PC-9 (cell line): Measurements from ENCODE around the gene DOCK7. TPM values are rescaled to one million over a fixed set of nuclear protein-coding genes. Genes with fewer than 3 reads are reported as not detected.

Source experiments
- BruUV-seq: library from RNA; stranded (reverse); fragments of 400-500 nt; replicated peaks from 2 replicates; lab custom pipeline; 2021; lab: Mats Ljungman, UMichigan
- CTCF ChIA-PET: fragments of 300-600 bp; sonication (Branson Sonifier 250); formaldehyde crosslinking; loops from one replicate; lab custom pipeline; 2022; ENCODE audit warnings: antibody characterized with exemption; lab: Charles Lee
- POLR2A ChIA-PET: fragments of 300-600 bp; sonication (Branson Sonifier 250); formaldehyde crosslinking; loops from one replicate; lab custom pipeline; 2022; ENCODE audit warnings: antibody characterized with exemption; ENCODE audit not compliant: unreplicated experiment; lab: Charles Lee
- DNase-seq, 2 experiments: peaks; one replicate each; pipeline versions ENCODE4 v3.0.0 to v3.0.0-alpha.2; 2015 to 2022; ENCODE audit warnings: mixed read lengths in 1 of 2
- H2AFZ ChIP-seq: fragments of 200-600 bp; sonication (generic); 2 replicates; pipeline ENCODE4 v1.8.1; 2017; ENCODE audit warnings: antibody characterized with exemption
- H3F3A ChIP-seq: fragments of 200-600 bp; sonication (generic); 2 replicates; pipeline ENCODE4 v1.8.1; 2017; ENCODE audit warnings: antibody characterized with exemption, mild to moderate bottlenecking, low read depth; ENCODE audit not compliant: insufficient read depth
- H3K27ac ChIP-seq: fragments of 200-600 bp; sonication (generic); 2 replicates; pipeline ENCODE4 v1.6.1; 2016; ENCODE audit warnings: mixed run types
- H3K27me3 ChIP-seq: fragments of 200-600 bp; sonication (generic); 2 replicates; pipeline ENCODE4 v1.6.1; 2016; ENCODE audit warnings: low read depth, mixed run types; ENCODE audit not compliant: insufficient read depth
- H3K36me3 ChIP-seq: fragments of 200-600 bp; sonication (generic); 2 replicates; pipeline ENCODE4 v1.6.1; 2016; ENCODE audit warnings: low read depth, mixed run types
- H3K4me1 ChIP-seq: fragments of 200-600 bp; sonication (generic); replicated peaks from 2 replicates; pipeline ENCODE4 v1.6.1; 2016; ENCODE audit warnings: mixed run types; ENCODE audit not compliant: insufficient read depth
- H3K4me2 ChIP-seq: fragments of 200-600 bp; sonication (generic); 2 replicates; pipeline ENCODE4 v1.6.1; 2017; ENCODE audit warnings: mixed run types
- H3K4me3 ChIP-seq: fragments of 200-600 bp; sonication (generic); 2 replicates; pipeline ENCODE4 v1.6.1; 2016; ENCODE audit warnings: mixed run types
- H3K79me2 ChIP-seq: fragments of 200-600 bp; sonication (generic); 2 replicates; pipeline ENCODE4 v1.6.1; 2017; ENCODE audit warnings: low read depth, mixed run types
- H3K9me2 ChIP-seq: fragments of 200-600 bp; sonication (generic); 2 replicates; pipeline ENCODE4 v1.8.1; 2017; ENCODE audit warnings: mild to moderate bottlenecking; ENCODE audit not compliant: insufficient read depth
- H3K9me3 ChIP-seq: fragments of 200-600 bp; sonication (generic); 2 replicates; pipeline ENCODE4 v1.8.1; 2016; ENCODE audit warnings: low read depth; ENCODE audit not compliant: insufficient read depth
- H4K20me1 ChIP-seq: fragments of 200-600 bp; sonication (generic); 2 replicates; pipeline ENCODE4 v1.8.1; 2017; ENCODE audit not compliant: insufficient read depth
- EZH2 ChIP-seq: fragments of 200-600 bp; sonication (generic); IDR thresholded peaks from 2 replicates; pipeline ENCODE4 v1.8.0; 2017; ENCODE audit warnings: antibody characterized with exemption, low read depth
- intact Hi-C: fragments of 100-400 bp; cut with micrococcal nuclease; formaldehyde crosslinking; loops from one replicate; pipeline ENCODE4 v1.10.0; 2022; ENCODE audit not compliant: unreplicated experiment
- total RNA-seq: library from RNA; stranded (reverse); gene quantifications from 2 replicates; pipeline ENCODE4 v1.2.3, GENCODE V29; 2021
- TF ChIP-seq, protein P1 (sequence below): fragments of 200-600 bp; sonication (generic); conservative IDR thresholded peaks from 2 replicates; pipeline ENCODE4 v1.6.1; 2017; ENCODE audit warnings: mixed run types, antibody characterized with exemption, mild to moderate bottlenecking, moderate library complexity

Gene DOCK7
- total RNA-seq, 1 experiment from 2014 or later = 34.0 TPM

DNA sequence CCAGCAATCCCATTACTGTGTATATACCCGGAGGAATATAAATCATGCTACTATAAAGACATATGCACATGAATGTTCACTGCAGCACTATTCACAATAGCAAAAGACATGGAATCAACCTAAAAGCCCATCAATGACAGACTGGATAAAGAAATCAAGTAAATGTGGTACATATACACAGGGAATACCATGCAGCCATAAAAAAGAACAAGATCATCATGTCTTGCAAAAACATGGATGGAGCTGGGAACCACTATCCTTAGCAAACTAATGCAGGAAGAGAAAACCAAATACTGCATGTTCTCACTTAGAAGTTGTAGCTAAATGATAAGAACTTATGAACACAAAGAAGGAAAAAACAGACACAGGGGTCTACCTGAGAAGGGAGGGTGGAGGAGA, 97.2 kb downstream of the DOCK7 start:
- ChIA-PET POLR2A (no interaction called here), CTCF (no interaction called here)
- no peak for DNase-seq
- H2AFZ ChIP-seq = no peak overlapping the region
- no peak overlapping the region for H3K4me3 ChIP-seq
- no TSS peak for BruUV-seq
- intact Hi-C loops = no loop called here
- H3K9me3 ChIP-seq = no peaks in the 10 kb centered on the region
- H3K27ac ChIP-seq = no peak overlapping the region
- H3K36me3 ChIP-seq = no peaks in the 10 kb centered on the region
- no peaks in the 10 kb centered on the region for H3K27me3 ChIP-seq
- H3F3A ChIP-seq = no peaks in the 10 kb centered on the region
- no peaks in the 10 kb centered on the region for H3K79me2 ChIP-seq
- no peaks in the 10 kb centered on the region for H3K4me1 ChIP-seq
- TF ChIP-seq EZH2 = no peak
- TF ChIP-seq, protein P1, sequence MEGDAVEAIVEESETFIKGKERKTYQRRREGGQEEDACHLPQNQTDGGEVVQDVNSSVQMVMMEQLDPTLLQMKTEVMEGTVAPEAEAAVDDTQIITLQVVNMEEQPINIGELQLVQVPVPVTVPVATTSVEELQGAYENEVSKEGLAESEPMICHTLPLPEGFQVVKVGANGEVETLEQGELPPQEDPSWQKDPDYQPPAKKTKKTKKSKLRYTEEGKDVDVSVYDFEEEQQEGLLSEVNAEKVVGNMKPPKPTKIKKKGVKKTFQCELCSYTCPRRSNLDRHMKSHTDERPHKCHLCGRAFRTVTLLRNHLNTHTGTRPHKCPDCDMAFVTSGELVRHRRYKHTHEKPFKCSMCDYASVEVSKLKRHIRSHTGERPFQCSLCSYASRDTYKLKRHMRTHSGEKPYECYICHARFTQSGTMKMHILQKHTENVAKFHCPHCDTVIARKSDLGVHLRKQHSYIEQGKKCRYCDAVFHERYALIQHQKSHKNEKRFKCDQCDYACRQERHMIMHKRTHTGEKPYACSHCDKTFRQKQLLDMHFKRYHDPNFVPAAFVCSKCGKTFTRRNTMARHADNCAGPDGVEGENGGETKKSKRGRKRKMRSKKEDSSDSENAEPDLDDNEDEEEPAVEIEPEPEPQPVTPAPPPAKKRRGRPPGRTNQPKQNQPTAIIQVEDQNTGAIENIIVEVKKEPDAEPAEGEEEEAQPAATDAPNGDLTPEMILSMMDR = no peak
- no peak overlapping the region for H3K4me2 ChIP-seq
- H3K9me2 ChIP-seq = no peaks in the 10 kb centered on the region; the same call in 1 of the 2 replicates
- H4K20me1 ChIP-seq = no peaks in the 10 kb centered on the region

DNA sequence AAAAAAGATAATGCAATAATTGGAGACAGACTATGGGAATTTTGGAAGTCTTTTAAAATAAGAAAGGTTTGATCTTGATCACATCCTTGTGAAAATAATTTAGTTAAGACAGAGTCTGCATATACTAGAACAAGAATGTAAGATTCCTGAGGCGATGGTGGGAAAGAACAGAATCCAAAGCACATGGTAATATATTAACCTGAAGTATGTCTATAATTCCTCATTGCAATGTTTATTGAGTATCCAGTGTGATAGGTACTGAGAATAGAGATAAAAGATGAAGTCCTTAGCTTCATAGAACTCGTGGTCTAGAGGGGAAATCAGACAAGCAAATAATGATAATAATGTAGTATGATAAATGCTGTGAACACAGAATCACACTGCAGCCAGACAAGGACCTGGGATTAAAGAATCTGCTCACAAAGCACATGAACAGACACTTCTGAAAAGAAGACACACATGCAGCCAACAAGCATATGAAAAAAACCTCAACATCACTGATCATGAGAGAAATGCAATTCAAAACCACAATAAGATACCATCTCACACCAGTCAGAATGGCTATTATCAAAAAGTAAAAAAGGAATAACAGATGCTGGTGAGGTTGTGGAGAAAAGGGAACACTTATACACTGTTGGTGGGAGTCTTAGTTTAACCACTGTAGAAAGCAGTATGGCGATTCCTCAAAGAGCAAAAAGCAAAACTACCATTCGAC, 97.8 kb downstream of the DOCK7 start:
- TF ChIP-seq EZH2 = no peak
- TF ChIP-seq, protein P1 = no peak
- Histone ChIP-seq H3K4me2 (no peak overlapping the region), H3F3A (no peaks in the 10 kb centered on the region), H3K36me3 (no peaks in the 10 kb centered on the region), H3K4me1 (no peaks in the 10 kb centered on the region), H3K27me3 (no peaks in the 10 kb centered on the region), H4K20me1 (no peaks in the 10 kb centered on the region), H2AFZ (no peak overlapping the region), H3K27ac (no peak overlapping the region), H3K9me3 (no peaks in the 10 kb centered on the region), H3K4me3 (no peak overlapping the region), H3K79me2 (no peaks in the 10 kb centered on the region), H3K9me2 (no peaks in the 10 kb centered on the region; the same call in 1 of the 2 replicates)
- ChIA-PET POLR2A (no interaction called here), CTCF (no interaction called here)
- BruUV-seq = no TSS peak
- intact Hi-C loops = no loop called here
- no peak for DNase-seq

DNA sequence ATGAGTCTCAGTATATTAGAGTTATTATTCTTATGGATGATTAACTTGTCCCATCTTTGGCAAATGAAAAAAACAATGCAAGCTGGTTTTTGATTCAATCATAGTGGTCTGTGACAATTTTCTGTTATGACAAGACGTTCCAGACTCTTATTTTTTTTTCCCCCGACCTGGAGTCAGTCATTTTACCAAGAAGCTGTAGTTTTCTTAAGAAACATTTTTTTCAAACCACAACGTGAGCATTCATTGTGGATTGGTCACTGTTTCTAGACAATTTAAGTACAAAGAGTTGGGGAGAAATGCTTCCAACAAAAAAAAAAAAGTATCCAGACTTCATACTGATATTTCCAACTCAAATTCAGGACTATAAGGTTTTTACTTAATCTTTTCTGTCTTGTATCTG, 98.9 kb downstream of the DOCK7 start:
- Histone ChIP-seq H3K9me2 (no peaks in the 10 kb centered on the region; the same call in 1 of the 2 replicates), H2AFZ (no peak overlapping the region), H3K4me2 (no peak overlapping the region), H3F3A (no peaks in the 10 kb centered on the region), H3K4me3 (no peak overlapping the region), H3K4me1 (no peaks in the 10 kb centered on the region), H3K79me2 (no peaks in the 10 kb centered on the region), H4K20me1 (no peaks in the 10 kb centered on the region), H3K36me3 (no peaks in the 10 kb centered on the region), H3K27ac (no peak overlapping the region), H3K27me3 (no peaks in the 10 kb centered on the region), H3K9me3 (no peaks in the 10 kb centered on the region)
- DNase-seq = no peak
- ChIA-PET POLR2A (no interaction called here), CTCF (no interaction called here)
- intact Hi-C loops = no loop called here
- TF ChIP-seq, protein P1 = no peak
- TF ChIP-seq EZH2 = no peak
- no TSS peak for BruUV-seq
